KG1 (cell line): ENCODE measurements around the gene SAMD8.
A peak's percentile ranks its signal among the peaks of the same experiment; 100 is the strongest.
"Not testable (repeated sequence)": the region's sequence is repeated elsewhere in the genome, so short reads cannot be mapped to it uniquely, and the experiment has no call there.

Source experiments
- DNase-seq: peaks from one replicate; lab custom pipeline; 2025; lab: John Stamatoyannopoulos, UW

Gene SAMD8

DNA sequence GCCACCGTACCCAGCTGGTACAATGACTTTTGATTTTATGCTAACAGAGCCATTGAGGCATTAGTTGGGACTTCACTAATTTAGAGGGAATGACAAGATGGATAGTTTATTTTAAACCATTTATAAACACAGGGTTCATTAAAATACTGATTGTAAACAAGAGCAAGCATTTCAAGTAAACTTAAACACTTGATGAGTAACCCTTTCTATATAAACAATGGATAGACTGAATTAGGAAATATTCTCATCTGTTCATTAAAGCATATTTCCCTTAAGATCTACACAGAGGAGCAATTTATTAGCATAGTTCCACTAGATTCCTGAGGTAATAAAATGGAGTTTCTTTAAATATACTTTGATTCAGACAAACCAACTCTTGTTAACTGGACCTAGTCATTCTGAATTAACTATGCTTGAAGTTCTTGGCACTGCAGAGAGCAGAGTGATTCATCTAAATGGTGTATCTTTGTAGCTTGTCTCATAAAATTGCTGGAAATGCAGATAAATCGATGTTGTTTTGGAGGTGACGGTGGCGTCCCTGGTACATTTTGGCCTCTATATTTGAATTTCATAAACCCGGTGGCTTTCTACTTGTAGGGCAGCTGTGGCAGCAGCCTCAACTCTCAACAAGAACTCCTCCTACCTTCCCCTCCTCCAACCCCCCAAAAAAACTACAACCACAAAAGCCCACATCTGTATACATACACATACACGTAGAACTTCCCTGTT is 83.7 kb downstream of the SAMD8 start:
- no peak for DNase-seq

DNA sequence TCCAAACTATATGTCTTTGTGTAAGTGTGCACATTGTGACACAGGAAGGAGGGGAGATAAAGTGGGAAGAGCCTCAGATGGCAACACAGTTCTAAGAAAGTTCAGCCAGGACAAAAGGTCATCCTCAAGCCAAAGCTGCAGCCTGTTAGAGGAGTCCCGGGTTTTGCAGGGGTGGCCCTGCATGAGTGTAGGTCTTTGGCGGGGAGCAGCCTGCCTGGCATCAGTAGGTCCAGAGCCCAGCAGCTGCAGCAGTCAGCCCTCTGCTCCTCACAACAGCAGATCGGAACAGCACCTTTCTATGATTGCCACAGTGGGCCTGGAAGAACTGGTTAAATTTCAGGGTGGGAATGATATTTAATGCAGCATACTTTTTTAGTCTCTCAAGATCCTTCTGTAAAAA is 85.6 kb downstream of the SAMD8 start:
- no peak for DNase-seq

DNA sequence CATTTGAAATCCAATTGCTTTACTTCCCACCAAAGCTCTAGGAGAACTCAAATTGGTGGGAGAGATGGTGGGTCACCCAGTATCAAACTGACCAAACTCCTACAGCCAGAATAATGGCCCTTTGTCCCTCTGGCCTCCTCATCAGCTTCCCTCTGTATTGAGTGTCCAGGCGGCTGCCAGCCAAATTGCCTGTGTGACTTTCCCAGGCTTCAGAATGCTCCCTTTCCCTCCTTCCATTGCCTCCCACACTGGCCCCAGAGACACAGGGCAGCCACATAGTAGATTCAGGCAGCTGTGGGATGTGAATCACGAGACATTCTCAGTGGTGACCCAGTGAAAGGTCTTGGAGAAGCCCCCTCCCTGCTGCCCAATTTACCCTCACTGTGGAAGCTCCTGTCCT is 86.5 kb downstream of the SAMD8 start:
- no peak for DNase-seq

DNA sequence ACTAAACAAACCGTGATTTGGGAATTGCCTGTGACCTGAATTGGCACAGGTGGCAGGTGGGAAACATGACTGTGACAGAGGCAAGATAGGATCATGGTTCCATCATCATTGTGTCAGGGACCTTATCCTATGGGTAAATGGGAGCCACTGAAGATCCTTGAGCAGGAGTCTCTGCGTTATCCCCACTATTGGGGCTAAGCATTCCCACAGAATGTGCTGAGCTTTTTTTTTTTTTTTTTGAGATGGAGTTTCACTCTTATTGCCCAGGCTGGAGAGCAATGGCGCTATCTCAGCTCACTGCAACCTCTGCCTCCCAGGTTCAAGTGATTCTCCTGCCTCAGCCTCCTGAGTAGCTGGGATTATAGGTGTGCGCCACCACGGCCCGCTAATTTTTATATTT is 88.5 kb downstream of the SAMD8 start:
- DNase-seq = not testable (repeated sequence)

DNA sequence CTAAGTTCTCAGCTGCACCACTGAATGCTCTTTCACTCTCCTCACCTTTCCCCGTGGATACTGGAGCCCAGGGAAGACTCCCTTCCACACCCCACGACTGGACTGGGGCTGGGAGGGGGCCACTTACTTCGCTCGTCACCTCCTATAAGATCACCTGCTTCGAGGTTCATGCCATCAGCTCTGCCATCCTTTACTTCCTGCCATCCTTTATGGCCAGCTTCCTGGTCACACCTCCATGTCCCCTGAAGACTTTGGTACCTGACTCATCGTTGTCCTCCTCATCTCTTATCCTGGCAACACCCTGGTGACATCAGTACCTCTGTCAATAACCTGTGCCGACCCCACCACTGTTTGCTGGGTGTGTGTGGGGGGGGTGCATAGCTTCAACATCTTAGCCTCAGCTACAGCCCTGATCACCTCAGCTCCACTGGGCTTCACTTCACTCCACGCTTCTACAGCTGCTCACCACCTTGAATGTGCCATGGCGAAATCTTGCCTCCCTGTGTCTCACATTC is 90.4 kb downstream of the SAMD8 start:
- no peak for DNase-seq

DNA sequence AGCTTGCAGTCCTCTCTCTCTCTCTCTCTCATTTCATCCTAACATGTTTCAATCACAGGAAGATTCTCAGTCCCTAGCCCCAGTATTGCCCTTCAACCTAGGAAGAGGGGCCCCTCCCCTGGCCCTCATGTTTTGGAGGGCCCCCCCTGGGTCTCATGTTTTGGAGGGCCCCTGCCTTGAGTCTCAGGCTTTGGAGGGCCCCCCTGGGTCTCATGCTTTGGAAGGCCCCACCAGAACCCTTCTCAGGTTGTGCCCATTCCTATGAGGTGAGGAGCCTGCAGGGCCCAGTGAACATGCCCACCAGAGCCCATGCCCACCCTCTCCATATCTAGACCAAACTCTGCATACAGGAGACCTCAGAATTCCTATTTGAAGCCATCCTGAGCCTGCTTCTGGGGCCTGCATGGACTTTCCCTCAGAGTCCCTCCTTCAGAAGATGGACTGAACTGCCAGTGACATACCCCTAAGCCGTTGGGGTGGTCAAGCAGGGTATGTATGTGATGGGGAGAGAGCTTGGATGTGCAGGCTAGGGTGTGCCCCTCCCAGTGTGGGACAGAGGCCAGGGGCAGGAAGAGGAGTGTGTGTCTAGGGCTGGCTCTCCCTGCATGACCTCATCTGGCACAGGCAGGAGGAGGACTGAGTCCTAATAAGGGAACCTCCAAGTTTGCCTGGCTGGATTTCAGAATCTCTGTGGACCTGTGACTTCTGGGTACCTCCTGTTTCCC is 91.0 kb downstream of the SAMD8 start:
- no peak for DNase-seq

DNA sequence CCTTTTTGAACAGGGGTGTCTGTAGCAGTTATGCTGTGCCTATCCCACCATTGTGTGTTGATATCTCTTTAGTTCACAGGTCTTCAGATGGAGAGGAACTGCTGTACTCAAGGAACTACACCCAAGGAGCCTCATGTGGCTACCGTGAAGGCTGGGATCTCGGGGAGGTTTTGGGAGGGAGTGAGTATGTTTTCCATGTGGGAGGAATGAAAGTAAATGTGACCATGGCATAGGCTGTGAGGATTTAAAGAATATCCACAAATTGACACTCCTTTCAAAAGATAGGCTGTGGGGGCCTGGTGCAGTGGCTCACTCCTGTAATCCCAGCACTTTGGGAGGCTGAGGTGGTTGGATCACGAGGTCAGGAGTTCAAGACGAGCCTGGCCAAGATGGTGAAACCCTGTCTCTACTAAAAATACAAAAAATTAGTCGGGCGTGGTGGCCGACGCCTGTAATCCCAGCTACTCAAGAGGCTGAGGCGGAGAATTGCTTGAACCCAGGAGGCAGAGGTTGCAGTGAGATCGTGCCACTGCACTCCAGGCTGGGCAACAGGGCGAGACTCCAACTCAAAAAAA is 91.7 kb downstream of the SAMD8 start:
- DNase-seq = not testable (repeated sequence)

DNA sequence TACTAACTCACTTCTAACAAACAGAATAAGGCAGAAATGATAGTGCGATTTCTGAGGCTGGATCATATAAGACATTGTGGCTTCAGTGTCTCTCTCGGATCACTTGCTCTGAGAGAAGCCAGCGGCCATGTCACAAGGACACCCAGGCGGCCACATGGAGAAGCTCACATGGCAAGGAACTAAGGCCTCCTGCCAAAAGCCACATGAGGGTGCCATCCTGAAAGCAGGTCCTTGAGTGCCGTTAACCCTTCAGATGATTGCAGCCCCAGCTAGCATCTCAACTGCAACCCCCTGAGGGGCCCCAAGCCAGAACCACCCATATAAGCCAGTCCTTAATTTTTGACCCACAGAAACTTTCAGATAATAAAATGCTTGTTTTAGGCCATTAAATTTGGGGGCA is 92.3 kb downstream of the SAMD8 start:
- no peak for DNase-seq

DNA sequence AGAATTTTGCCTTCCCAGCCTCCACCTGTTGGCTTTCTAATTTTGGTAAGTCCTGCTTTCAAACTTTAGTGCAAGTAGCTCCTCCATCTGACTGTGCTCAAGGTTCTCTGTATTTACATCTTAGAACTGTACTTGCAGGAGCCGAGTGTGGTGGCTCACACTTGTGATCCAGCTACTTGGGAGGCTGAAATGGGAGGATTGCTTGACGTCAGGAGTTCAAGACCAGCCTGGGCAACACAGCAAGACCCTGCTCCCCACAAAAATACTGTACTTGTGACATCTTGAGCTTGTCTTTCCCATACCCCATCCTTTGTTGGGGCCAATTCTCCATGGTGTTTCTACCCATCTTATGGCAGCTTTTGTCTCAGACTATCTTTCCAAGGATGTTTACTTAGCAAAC is 94.5 kb downstream of the SAMD8 start:
- DNase-seq = no peak

DNA sequence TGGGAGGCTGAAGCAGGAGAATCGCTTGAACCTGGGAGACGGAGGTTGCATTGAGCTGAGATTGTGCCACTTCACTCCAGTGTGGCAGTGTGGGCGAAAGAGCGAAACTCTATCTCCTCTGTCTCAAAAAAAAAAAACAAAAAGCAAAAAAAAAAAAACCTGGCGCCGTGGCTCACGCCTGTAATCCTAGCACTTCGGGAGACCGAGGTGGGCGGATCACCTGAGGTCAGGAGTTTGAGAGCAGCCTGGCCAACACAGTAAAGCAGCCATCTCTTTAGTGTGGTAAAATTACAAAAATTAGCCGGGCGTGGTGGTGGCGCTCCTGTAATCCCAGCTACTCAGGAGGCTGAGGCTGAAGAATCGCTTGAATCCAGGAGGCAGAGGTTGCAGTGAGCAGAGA is 95.2 kb downstream of the SAMD8 start:
- not testable (repeated sequence) for DNase-seq

DNA sequence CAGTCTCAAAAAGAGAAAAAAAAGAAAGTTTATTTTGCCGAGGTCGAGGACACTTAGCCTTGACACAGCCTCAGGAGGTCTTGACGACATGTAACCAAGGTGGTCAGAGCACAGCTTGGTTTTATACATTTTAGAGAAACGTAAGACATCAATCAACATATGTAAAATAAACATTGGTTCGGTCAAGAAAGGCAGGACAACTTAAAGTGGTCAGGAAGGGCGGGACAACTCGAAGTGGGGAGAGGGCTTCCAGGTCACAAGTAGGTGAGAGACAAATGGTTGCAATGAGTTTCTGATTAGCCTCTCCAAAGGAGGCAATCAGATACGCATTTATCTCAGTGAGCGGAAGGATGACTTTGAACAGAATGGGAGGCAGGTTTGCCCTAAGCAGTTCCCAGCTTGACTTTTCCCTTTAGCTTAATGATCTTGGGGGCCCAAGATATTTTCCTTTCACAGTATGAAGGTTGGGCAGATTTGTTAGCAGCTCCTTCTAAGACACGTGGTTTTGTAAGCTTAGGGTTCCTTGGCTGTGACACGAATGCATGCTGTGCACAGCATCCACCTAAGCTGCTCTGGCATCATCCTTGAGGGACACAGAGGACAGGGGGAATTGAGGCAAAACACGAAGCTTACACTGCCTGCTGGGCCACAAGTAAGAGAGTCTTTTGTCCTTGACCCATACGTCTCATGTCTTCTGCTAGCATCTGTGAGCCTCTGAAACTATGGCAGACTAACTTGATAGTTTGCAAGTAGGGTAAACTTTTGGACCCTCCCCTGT is 95.8 kb downstream of the SAMD8 start:
- no peak for DNase-seq

DNA sequence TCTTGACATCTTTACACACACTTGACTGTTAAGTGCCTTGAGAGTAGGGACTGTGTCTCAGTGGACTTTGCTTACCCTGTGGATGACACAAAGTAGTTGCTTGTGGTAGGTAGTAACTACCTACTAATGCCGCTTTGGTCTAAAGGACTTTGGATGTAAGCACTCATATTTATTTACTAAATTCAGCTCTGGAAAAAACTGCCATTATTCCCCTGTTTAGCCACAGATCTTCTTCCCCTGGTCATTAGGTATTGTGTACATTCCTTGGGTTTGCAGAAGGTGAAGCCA is 96.3 kb downstream of the SAMD8 start:
- no peak for DNase-seq

DNA sequence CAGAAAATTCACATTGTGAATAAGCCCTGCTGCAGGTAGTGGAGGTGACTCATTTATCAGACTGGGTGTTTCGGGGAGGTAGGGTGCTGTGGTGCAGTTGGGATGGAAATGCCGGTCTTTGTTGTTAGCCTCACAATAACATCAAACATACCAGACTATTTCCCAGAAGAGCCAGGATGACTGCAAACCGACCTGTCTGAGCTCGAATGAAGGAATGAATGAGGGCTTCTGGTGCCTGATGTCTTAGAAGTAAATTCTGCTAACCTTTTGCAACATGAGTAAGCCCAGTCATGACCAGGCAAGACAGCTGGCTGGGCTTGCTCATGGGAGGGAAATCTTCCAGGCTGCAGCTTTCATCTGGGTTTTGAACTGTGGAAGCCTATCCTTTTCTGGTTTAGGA is 96.7 kb downstream of the SAMD8 start:
- no peak for DNase-seq

DNA sequence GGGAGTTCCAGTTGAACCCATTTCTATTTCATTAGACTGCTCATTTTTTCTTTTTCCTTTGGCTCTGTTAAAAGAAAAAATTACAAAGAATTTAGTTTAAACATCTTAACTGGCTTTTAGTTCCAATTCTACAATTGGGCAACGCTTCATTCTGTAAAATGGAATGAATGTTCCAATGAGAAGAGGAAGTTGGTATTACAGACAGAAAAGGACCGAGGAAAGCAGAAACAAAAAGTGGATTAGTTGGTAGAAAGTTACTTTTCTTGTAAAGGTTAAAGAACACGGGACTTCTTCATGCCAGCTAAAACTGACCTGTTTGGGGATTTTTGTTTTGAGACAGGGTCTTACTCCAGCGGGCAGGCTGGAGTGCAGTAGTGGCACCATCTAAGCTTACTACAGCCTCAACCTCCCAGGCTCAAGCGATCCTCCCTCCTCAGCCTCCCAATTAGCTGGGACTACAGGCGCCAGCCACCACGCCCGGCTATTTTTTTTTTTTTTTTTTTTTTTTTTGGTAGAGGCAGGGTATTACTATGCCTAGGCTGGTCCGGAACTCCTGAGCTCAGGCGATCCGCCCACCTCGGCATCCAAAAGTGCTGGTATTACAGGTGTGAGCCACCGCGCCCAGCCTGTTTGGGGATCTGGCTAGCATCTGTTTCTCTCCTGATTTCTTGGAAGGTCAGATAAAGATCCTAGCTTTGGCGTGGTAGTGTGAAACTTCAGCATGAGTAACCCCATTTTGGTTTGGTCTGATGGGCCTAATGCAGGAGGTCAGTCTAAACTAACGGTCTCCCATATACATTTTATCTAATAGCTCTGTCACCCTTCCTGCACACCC is 97.8 kb downstream of the SAMD8 start:
- DNase-seq = no peak

DNA sequence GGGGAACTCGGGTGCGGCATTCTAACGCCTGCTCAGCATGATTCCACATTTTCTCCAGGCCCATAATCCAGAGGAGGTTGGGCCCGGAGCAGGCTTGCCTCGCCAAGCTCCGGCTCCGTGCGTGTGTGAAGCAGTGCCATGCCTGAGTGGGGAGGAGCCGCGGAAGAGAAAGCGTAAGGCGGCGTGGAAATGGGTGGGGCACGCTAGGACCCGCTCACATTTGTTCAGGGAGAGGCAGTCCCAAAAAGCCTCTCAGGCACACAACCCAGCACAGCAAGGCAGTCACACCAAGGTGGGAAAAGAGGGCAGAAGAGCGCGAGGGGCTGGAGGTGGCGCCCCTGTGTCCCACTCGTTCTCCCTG is 98.4 kb downstream of the SAMD8 start:
- peak; percentile 79 for DNase-seq

DNA sequence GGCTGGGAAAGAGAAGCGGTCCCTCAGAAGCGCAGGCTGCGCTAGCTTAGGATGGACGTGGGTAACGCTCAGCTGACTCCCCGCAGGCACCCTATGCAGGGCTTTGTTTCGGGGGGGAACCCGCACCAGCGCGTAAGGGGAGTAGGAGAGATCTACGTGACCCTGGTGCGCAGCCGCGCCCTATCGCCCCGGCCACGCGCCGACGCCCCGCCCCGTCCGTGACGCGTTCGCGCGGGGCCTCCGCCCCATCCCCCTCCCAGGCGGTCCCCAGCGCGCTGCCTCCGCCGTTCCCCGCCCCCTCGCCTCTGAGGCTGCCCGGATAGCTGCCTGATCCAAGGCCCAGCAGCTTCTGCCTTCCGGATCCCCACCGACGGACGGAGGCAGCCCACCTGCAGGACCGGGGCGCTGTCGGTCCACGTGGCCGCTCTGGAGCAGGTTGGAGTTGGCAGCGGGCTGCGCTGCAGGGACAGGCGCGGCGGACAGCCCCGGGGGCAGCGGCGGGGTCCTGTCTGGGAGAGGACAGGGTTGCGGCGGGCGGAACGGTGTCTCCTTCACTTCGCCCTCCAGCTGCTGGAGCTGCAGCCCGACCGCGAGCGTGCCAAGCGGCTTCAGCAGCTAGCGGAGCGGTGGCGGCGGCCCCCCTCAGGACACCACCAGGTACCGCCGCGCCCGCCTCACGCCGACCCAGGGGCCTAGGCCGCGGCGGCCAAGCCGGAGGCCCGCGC is 99.0 kb downstream of the SAMD8 start, which contains the start of gene VDAC2:
VDAC2 (plus strand) TSS at position 515 of the 725 bp plus-strand sequence. CDS start 363 bp downstream, outside the sequence.
- peak; percentile 81 for DNase-seq

DNA sequence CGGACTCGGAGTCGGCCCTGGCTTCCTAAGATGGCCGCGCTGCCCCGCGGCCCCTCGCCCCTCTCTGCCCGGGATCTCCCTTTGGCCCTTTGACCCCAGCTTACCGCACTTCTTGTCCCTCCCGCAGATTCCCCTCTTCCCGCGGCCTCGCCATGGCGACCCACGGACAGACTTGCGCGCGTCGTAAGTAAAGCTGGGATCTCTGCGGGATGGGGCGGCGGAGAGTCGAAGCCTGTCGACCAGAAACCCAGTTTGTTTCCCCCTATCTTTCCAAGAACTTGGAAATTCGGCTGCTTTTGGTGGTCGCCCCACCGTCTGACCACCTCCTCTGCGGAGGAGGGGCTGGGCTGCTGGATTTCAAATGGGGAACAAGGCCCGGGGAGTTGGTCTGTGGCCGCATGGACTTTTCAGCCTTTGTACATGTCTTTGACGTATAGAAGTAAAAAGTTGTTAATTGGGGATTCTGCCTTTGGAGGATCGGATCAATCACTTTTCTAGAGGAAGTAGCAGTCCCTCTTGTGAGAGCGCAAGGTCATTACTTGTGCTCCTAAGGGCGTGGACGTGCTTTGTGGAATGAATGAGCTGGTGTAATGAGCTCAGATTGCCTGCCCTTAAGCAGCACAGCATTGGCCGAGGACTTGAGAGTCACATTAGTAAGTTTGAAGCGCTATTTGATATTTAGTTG is 99.7 kb downstream of the SAMD8 start:
- DNase-seq = no peak

DNA sequence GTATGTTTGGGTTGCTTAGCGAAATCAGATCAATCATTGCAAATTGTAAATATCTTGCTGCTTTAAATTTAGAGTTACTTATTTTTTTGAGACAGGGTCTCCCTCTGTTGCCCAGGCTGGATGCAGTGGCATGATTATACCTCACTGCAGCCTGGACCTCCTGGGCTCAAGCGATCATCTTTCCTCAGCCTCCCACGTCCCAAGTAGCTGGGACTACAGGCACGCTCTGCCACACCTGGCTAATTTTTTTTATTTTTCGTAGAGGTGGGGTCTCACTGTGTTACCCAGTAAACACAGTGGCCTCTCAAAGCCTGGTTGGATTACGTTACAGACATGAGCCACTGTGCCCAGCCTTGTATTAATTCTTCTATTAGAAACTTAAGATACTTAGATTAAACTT is 100.9 kb downstream of the SAMD8 start:
- no peak for DNase-seq

DNA sequence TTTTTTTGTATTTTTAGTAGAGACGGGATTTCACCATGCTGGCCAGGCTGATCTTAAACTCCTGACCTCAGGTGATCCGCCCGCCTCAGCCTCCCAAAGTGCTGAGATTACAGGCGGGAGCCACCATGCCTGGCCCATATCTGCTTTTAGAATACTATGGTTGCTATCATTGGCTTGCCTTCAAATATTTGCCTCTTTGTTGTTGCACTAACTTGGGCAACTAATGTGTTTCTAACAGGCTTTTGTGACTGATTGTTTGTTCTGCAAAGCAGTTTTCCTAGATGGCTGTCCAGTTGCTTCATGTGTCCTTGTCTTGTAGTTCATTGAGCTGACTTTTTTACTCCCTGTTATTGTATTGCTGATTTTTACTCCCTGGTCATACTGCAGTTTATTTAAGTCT is 108.8 kb downstream of the SAMD8 start:
- DNase-seq = no peak

DNA sequence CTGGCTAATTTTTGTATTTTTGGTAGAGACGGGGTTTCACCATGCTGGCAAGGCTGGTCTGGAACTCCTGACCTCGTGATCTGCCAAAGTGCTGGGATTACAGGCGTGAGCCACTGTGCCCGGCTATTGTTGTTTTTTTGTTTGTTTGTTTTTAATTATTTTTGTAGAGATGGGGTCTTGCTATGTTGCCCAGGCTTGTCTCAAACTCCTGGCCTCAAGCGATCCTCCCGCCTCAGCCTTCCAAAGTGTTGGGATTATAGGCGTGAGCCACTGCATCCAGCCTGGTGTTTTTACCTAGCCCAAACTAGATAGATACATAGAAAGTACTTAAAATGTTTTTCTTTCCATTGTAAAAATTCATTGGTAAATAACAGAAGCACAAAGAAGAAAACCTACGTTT is 110.0 kb downstream of the SAMD8 start:
- DNase-seq = not testable (repeated sequence)
